22Rv1 (cell line): Measurements from ENCODE around the gene CCDC34.

Source experiments
- H3K27ac ChIP-seq: fragments of 450-650 bp; 2 replicates; pipeline ENCODE4 v1.5.1; 2017
- ZFX ChIP-seq: fragments of 450-650 bp; IDR thresholded peaks from 2 replicates; pipeline ENCODE4 v1.6.1; 2017; ENCODE audit warnings: antibody characterized with exemption, borderline replicate concordance
- TF ChIP-seq, protein P1 (sequence below): fragments of 450-650 bp; IDR thresholded peaks from 2 replicates; pipeline ENCODE4 v1.5.1; 2017; ENCODE audit warnings: mild to moderate bottlenecking

Gene CCDC34

DNA sequence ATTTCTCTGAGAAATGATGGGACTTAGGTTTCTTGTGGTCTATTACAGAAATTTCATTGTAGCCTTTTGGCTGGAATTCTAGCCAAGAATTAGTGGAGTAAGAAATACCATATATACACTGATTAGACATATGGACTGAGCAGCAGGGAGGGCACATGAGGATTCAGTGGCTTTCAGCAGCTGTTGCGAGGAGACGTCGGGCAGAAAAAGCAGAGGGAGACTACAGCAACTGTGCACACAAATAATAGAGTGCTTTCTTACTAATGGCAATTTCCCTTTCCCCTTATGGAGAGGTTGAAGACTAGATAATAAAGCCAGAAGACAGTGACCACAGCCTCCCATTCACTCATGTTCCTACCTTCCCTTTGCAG is 35.4 kb upstream of the CCDC34 start:
- no peak overlapping the region for H3K27ac ChIP-seq
- TF ChIP-seq, protein P1, sequence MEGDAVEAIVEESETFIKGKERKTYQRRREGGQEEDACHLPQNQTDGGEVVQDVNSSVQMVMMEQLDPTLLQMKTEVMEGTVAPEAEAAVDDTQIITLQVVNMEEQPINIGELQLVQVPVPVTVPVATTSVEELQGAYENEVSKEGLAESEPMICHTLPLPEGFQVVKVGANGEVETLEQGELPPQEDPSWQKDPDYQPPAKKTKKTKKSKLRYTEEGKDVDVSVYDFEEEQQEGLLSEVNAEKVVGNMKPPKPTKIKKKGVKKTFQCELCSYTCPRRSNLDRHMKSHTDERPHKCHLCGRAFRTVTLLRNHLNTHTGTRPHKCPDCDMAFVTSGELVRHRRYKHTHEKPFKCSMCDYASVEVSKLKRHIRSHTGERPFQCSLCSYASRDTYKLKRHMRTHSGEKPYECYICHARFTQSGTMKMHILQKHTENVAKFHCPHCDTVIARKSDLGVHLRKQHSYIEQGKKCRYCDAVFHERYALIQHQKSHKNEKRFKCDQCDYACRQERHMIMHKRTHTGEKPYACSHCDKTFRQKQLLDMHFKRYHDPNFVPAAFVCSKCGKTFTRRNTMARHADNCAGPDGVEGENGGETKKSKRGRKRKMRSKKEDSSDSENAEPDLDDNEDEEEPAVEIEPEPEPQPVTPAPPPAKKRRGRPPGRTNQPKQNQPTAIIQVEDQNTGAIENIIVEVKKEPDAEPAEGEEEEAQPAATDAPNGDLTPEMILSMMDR, result no peak
- no peak for TF ChIP-seq ZFX

DNA sequence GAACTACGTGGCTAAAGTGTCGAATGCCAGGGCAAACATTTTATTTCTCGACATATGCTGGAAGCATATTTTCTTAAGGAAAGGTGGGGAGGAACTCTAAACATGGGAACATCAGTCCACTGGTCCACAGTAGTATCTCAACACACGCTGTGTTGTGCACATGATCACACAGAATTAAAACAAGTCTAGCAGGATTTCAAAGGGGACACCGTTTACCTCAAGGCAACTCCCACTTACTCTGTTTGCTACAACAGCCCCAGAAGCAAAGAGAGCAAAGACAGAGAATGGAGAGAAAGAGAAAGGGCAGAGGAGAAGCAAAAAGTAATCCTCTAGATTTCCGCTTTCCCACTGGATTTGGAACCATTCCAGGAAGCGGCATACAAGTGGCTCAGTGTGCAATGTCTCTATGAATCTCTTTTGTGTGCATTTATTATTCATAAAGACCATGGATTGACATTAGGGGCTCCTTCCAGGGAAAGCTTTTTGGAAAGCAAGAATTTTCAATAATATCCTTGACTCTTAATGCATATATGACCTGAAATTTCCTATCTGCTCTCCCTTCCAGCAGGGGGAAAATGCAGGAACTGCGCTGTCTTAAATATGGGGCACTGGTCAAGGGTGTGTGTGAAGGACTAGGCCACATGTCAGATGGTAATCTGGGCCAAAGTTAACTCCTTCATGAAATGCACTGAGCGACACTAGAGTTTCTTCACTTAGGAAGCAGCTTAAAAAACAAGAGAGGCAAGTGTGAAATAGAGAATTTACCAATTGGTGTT is 34.8 kb upstream of the CCDC34 start:
- no peak overlapping the region for H3K27ac ChIP-seq

DNA sequence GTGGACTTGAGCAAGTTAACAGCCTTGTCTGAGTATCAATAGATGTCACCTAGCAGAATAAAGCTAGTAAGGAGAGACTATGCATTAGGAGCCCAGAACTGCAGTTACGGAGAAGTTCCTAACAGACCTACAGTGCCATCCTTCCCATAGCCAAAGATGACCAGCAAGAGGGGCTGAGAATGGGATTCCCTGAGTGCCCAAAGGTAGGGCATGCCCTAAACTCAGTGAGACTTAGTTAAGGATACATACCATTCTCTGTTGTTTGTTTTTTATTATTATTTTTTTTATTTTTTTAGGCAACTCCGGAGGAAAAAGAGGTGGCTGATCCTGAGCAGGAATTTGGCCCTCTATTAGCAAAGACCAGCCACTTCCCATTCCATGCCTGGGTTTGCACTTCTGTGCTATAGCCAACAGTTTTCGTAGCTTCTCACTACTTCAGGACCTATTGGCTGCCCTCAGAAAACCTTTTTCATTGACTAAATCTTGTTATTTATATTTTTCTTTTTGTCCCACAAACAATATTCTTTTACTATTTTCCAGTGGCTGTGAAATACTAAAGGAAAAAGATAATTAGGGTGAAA is 33.3 kb upstream of the CCDC34 start:
- H3K27ac ChIP-seq, result peak overlapping the region; percentile 92
- TF ChIP-seq, protein P1, result no peak
- no peak for TF ChIP-seq ZFX

More for the DNA sequence above, 34.8 kb upstream of the CCDC34 start:
- TF ChIP-seq, protein P1, result no peak
- no peak for TF ChIP-seq ZFX

DNA sequence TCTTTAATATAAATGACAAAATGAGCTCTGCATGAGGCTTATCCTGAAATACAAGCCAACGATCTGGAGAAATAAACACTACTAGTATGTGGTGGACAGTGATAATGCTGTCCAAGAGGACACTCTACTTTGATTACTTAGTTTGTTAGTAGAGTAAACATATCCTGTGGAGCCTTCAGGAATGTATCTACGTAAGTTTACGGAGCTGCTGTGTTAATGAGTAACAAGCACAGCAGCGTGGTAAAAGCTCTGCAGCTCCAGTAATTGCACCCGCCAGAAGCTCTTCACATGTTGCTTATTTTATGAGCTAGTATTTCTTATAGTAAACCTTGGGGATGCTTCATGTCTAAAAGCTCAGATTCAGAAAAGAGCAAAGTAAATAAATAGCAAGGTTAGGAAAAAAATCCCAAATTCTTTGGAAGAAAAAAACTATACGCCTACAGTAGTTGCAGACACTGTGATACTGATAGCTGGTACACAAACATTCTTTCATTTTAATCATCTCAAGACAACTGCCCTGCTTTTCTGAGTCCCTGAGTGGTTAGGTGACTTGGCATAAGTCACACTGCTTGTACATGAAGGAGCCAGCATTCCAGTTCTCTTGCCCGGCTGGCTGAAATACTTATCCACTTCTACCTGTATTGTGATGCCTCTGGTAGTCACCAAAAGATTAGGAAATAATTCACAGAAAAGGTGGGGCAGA is 32.7 kb upstream of the CCDC34 start:
- H3K27ac ChIP-seq, result peak overlapping the region; percentile 92
- TF ChIP-seq, protein P1, result no peak
- TF ChIP-seq ZFX, result no peak

DNA sequence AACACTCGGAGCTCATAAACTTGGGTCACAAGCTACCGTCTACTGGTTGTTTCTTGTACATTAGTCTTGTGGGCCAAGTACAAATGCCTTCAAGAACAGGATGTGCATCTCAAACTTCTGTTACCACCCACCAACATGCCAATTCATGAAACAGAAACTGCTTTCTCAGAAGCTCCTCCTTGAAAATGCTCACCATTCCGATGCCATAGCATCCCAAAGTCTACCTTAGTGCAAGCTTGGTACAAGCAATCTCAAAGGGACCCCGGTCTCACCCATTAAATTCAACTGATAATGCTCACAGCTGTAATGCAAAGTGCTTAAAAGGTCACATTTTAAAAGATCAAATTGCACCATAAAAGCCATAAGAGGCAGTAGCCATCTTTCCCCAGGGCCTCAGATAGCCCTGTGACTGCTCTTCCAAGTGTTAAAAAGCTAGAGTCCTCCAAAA is 31.8 kb upstream of the CCDC34 start:
- H3K27ac ChIP-seq, result peak overlapping the region; percentile 92
- no peak for TF ChIP-seq ZFX
- TF ChIP-seq, protein P1, result no peak

DNA sequence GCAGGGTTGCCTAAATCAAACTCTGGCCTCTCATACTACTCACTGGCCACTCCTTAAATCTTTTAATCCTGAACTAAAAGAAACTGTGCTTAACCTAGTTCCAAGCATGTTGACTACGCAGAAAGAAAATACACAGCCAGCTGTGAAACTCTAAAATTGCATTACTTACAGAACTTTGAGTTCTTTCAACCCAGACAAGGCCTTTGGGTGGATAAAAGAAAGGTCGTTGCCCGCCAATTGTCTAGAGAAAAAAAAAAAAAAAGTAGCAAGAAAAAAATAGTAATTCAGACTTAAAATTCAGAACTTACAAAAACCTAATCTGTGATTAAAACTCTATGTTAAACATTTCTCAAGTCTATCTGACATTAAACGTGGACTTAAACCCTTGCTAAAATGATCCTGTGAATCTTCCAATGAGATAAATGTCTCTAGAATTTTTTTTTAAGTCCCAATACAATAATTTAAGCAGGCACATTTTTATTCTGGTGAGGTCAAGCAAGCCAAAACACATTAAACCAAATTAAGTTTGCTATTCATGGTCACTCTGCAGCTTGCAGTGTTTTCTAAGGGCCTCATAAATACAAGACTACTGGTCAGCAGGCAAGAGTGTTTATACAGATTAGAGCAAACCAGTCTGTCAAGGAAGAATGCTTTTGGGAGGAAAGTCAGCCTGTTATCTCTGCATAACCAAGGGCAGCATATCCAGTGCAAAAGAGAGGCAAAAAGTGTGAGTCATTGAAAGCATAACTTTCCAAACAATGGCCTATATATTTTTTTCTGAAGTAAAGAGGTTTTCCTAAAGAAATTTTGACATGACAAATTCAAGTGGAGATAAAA is 29.5 kb upstream of the CCDC34 start:
- H3K27ac ChIP-seq, result no peak overlapping the region
- TF ChIP-seq ZFX, result no peak

DNA sequence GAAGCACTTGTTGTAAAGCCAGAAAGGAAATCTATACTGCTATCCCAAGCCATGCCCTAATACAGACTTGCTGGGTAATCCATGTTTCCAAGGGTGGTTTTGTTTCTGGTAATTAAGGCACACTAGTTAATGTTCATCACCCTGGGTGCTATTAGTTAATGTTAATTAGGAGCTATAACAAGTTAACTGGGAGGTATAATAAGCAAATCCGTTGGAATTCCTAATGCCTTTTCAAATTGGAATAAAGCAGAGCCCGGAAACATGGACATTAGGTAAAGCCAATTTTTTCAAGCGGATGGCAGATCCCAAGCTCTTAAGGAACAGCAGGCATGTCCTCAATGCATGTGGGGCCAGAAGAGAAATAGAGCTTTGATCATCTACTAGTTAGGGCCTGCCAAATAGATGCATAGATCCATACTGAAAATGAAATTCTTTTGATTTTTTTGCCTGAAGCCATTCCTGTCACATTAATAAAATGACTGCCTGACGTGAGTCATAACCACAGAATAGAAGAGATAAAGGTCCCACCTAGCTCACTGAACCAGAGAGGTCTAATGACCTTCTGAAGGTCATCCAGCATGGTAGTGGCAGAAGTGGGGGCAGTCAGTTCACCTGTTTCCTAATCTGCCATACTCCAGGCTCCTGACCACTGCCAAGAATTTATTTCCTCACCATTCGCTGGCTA is 28.5 kb upstream of the CCDC34 start:
- H3K27ac ChIP-seq, result no peak overlapping the region
- TF ChIP-seq ZFX, result no peak
- TF ChIP-seq, protein P1, result no peak
